ENCODE data around the gene ACVRL1.

DNA sequence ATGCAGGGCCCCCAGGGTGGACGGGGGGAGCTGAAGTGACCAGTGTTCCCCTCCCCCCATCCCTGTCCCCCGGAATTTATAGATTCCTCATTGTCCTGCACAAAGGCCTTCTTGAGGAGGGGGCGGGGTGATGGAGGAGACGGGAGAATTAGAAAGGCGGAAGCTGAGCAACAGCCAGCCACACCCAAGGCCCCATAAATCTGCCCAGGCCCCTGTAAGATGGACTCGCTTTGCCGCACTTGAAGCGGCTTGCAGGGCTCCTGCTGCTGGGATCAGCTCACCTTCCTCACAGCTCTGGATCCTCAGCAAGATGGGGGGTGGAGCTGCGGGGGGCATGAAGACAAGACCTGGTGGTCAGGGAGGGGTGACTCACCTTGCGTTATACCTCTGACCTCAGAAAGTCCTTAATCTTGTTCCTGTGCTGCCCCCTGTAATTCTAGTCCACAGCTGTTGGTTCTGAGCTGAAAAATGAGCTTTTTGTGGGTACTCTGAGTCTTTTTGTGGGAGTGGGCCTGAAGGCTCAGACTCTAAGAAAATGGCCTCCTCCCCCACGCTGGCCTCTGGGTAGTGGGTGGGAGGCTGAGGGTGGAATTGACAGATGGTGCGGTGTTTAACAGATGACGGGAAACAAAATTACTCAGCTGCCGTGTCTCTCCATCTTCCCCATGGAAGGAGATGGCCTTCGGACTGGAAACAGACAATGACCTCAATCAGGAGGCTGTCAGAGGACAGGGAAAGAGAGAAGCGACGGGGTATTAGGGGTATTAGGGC lies 35.2 kb upstream of the ACVRL1 start:
- TF ChIP-seq, protein P1, sequence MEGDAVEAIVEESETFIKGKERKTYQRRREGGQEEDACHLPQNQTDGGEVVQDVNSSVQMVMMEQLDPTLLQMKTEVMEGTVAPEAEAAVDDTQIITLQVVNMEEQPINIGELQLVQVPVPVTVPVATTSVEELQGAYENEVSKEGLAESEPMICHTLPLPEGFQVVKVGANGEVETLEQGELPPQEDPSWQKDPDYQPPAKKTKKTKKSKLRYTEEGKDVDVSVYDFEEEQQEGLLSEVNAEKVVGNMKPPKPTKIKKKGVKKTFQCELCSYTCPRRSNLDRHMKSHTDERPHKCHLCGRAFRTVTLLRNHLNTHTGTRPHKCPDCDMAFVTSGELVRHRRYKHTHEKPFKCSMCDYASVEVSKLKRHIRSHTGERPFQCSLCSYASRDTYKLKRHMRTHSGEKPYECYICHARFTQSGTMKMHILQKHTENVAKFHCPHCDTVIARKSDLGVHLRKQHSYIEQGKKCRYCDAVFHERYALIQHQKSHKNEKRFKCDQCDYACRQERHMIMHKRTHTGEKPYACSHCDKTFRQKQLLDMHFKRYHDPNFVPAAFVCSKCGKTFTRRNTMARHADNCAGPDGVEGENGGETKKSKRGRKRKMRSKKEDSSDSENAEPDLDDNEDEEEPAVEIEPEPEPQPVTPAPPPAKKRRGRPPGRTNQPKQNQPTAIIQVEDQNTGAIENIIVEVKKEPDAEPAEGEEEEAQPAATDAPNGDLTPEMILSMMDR (IDR thresholded peaks at IDR 0.05) = no peak
- TF ChIP-seq EZH2 (IDR thresholded peaks at IDR 0.05; ENCODE audit: borderline replicate concordance, insufficient read depth, low read depth, low read length, poor library complexity, severe bottlenecking) = no peak

Data from B cell (primary cell).